GM19043 (cell line): ENCODE results near the gene TSPAN9.

Source experiments
- ATAC-seq: cut with Tn5 transposase; IDR thresholded peaks from one replicate; pipeline ENCODE4 v1.9.1; 2021; ENCODE audit warnings: low read depth; ENCODE audit not compliant: unreplicated experiment

Gene TSPAN9

DNA sequence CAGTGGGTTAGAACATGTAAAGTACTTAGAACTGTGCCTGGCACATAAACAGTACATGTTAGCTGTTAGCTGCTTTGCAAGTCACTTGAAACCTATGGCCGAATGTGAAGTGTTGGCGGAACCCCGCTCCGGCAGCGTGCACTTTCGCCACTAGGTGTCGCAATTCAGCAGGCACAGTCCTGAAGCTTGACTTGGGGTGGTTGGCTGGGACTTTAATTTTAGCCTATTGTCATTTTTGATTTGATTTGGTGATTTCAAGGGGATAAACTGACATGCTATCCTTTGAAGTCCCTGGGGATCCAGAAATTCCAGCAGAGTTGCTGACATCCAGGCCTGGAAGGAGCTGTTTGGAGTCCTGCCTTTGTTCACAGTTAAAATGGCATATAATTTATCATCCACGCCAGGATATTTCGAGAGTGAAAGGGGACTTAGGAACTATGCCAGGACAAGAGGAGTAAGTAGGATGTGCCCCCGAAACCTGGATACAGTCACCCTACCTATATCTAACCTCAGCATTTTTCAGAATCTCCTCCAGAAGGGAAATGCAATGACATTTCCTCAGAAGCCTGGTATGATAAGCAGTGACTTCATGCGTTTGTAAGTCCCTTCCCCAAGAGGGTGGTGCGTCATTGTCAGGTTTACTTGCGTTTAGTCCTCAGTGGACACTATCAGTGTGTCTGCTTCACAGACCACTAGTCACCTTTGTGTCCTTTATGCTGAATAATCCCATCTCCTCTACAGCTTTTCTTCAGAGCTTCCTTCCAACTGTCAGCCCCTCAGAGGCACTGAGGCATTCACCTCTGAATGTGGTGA, 3.5 kb upstream of the TSPAN9 start:
- ATAC-seq = no peak

DNA sequence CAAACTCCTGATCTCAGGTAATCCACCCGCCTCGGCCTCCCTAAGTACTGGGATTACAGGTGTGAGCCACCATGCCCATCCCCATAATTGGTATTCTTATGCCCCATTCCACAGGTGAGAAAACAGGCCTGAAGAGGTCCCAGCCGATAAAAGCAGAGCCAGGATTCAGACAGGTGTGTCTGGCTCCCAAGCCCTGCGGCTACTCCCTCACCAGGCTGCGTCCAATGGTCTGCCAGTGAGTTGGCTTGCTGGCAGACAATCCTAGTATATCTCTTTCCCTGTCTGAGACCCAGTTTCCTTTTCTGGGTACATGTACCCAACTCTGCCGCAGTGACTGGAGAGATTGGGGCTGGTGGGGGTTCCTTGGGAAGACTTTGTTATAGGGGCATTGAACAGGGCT, 1.9 kb upstream of the TSPAN9 start:
- ATAC-seq = no peak

- ATAC-seq = no peak
Observed at GRCh38 chr12:3077572-3078081, 448 bp downstream of the TSPAN9 start.

DNA sequence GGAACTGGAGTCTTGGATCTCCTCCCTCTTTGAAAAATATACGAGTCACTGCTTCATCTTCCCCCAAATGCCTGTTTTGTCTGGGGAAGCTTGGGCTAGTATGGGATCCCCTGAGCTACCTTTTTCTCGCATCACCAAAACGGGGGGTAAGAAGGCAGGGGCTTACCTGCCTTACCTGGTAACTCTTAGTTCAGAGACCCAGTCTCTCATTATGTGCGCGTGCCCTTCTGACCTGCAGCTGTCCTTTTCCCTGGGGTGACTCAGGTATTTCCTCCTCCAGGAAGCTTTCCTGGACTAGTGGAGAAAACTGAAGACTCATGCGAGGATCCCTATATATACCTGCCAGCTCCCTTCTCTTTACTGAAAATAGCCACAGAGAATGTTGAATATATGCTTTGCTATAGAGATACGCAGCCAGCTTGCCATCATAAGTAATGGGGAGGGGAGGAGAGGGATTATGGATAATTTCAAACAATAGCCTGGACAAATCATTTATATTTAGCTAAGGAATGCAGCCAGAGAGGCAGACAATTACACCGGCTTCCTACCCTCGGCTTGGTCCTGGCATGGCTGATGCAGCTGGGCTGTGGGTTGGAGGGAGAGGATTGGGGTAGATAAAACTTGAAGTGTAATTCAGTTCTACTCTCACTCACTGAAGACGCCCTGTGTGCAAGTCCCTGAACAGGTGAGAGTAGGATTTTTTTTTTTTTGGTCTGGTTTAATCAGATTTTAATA, 1.1 kb downstream of the TSPAN9 start:
- ATAC-seq = no peak

DNA sequence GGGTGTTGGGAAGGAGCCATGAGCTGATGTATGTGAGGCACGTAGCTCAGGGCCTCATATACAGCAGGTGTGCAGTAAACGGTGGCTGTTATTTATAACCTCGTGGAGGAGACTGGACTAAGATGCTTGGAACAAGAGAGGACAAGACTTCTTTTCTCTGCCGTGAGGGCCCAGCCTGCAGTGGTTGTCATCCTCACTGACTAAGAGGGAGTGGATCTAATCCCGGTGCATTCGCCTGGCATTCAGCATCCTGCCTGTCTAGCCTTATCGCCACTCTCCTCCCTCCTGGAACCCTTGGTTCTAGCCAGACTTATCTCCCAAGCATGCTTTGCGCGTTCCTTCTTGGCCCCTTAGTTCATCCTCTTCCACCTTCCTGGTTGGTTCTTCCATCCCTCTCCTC, 3.9 kb downstream of the TSPAN9 start:
- no peak for ATAC-seq

DNA sequence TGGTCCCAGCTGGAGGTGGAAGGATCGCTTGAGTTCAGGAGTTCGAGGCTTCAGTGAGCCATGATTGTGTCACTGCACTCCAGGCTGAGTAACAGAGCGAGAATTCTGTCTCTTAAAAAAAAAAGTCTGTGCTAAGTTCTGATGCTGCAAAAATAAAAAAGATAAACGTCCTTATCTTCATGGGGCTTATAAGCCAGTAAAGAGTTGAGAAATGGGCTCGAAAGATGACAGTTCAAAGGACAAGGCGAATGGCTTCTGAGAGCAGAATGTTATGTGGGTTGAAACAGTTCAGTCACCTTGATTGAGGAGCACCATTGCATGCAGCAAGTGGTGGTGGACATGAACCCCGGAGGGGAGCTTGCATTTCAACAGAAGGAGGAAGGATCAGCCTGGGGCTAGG, 4.7 kb downstream of the TSPAN9 start:
- no peak for ATAC-seq

DNA sequence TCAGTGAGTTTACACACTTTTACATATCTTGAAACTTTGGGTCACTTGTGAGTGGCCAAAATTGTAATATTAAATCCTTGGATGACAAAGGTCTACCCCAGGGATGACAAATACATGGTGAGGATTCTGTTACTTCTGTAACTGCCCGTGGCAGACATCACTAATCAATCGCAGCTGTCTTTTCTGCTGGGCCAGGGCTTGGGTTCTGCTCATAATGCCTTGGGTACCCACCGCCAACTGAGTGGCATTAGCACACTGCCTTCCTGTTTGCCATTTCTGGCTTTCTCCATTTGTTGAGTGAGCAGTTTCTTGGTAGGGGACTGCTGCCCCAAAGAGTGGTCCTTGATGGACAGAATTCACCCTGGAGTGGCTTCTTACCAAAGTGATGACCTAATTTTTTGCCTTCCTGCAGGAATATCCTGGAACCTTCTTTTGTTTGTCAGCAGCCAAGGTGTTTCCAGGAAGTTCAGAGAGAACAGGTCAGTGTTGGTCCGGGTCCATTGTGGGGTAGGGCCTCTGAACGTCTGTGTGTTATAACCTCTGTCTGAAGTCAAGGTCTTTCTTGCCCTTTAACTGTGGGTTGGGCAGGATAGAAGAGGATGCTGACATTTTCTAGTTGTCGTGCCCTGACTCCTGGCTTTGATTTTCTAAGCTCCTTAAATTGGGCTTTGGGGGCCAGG, 6.2 kb downstream of the TSPAN9 start:
- ATAC-seq = no peak

DNA sequence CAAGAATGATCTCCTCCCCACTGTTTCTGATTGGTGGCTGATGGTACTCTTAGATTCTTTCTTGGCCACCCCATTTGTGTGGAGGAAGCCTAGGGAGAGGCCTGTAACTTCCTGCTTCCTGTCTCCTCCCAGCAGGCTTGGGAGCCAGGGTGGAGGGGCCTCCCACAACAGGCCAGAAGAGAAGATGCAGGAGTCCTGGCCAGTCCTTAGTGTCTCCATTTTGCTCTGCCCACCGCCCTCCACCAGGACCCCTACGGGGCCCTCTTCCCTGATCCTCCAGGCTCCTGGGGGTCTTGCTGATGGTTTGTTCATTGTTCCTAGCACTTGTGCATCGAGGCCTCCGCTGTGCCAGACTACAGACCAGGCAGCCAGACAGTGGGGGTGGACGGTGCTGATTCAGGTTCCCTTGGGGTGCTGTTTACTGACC, 6.8 kb downstream of the TSPAN9 start:
- ATAC-seq = no peak

- ATAC-seq = no peak
Observed at GRCh38 chr12:3084742-3085141, 7.6 kb downstream of the TSPAN9 start.

DNA sequence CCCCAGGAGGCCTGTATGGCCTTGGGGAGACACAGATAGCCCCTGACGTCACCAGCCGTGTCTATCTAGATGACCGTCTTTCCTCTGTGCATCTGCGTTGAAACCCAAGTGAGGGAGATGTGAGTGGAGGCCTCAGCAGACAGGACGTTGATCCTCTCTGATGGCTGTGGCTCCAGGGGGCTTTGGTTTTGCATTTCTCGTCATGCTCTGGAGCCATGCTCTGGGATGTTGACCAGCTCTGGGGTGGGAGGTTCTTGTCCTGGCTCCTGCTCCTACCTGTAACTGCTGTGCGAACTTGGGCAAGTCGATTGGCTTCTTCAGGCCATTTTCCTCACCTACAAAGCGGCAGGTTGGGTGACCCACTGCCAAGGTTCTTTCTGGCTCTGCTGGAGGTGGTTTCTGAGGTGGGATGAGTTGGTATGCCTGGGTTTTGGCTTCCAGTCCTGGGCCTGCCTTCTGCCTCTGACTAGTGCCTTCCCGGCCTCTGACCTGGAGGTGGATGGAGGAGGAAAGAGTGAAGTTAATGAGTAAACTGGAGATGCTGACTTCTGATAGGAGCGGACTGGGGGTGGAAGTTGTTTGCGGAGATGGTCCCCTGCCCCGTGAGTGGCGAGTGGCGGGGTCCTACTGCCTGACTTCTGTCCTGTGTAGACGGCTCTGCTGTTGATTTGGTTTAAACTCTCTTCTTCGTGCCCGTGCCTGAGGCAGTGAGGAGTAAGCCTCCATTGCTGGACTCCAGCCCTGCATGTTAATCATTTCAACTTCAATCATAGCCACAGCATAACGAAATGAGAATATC, 8.4 kb downstream of the TSPAN9 start:
- ATAC-seq = no peak

GRCh38 chr12:3086211-3086610, 9.0 kb downstream of the TSPAN9 start:
- ATAC-seq = no peak

GRCh38 chr12:3086729-3087323, 9.6 kb downstream of the TSPAN9 start:
- no peak for ATAC-seq

DNA sequence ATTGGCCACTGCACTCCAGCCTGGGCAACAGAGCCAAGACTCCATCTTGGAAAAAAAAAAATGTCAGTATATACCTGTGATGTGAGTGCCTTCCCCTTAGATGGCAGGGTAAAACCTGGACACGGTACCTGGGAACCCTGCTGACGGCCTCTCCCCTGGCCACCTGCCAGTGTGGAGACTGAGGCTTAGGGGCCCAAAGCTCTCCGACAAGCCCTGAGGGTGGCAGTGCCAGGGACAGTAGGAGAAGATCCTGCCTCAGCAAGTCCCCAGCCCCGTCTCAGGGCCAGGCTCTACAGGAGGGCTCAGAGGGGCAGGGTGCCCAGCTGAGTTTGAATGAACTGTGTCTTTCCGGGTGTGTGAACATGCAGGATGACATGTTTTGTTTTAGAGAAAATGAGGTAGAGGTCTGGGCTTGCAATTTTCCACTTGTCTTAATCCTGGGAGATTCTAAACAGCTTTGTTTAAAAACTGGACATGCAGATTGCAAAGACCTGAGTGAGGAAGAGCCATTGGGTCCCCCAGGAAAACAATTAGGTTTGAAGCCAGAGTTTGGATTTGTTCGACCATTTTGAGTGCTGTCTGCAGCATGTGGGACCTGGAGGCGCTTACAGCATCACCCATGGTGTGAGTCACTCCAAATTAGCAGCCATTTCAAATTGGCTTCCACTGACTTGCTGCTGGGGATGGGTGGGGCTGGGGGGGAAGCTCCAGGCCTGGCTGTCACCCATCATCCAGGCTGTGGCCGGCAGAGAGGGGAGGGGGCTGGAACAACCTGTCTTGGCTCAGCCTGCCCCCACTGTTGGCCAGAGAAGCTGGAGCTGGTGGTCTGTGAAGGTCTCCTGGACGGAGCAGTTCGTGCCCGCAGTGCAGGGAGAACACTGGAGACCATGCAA, 10.8 kb downstream of the TSPAN9 start:
- ATAC-seq = no peak

GRCh38 chr12:3089588-3089987, 12.4 kb downstream of the TSPAN9 start:
- no peak for ATAC-seq

DNA sequence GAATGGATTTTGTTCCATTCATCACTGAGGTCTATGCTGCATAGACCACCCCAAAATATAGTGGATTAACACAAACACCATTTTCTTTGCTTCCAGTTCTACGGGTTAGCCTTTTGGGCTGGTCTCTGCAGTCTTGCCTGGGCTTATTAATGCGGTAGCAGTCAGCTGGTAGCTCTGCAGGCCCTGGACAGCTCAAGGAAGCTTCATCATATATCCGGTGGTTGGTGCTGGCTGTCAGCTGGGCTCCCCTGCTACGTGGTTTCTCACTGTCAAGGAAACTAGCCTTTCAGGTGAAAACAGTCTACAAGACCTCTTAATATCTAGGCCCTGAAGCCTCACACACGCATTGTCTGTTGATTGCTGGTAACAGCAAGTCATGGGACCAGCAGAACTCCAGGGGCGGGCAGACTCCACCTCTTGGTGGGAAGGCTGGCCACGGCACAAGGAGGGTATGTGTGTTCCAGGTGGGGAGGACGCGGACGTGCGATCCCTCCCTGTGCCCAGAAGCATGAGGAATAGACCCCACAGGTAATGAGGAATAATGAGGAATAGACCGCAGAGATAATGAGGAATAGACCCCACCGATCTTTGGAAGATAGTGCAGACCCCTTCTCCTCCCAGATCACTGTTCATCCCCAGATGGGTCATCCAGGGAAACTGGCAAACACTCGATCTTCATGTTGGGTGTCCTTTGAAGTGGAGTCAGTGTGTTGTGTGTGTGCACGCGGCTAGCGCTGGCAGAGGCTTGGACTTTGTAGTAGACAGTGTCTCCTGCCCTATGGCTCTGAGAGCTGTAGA, 13.3 kb downstream of the TSPAN9 start:
- no peak for ATAC-seq

- ATAC-seq = no peak
Observed at GRCh38 chr12:3091038-3091319, 13.8 kb downstream of the TSPAN9 start.

- no peak for ATAC-seq
Observed at GRCh38 chr12:3091382-3092241, 14.4 kb downstream of the TSPAN9 start.

DNA sequence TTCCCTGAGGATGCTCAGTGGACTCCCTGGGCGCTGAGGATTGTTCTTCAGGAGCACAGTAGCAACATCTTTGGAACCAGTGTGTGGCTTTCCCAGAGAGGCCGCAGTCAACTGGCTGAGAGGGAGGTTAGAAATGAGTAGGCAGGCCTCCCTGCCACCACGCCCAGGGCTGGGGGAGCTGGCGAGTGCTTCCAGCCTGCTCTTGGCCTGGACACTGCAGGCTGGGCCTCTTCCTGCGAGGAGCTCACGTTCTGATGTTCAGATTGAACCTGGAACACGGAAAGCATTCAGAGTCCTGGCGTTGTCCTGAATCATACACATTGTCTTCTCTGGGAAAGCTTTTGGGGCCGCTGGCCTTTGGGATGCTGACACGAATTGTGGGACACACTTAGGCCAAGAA, 15.6 kb downstream of the TSPAN9 start:
- ATAC-seq = no peak
